GM21576 (cell line): ENCODE measurements around the gene MYADML2.

Source experiments
- ATAC-seq: cut with Tn5 transposase; IDR thresholded peaks from one replicate; pipeline ENCODE4 v1.9.1; 2021; ENCODE audit warnings: mild to moderate bottlenecking, moderate library complexity; ENCODE audit not compliant: unreplicated experiment

The MYADML2 gene

GRCh38 chr17:81978524-81979298 is 31.7 kb upstream of the MYADML2 start:
- ATAC-seq: no peak

GRCh38 chr17:81977211-81977808 is 30.3 kb upstream of the MYADML2 start, which contains the start of gene ASPSCR1:
Gene ASPSCR1 (plus strand): TSS chr17:81977629. CDS start chr17:81977647, 18 bp downstream.
- ATAC-seq: peak; percentile 73

GRCh38 chr17:81976332-81977210 is 29.5 kb upstream of the MYADML2 start:
- ATAC-seq: no peak

GRCh38 chr17:81973432-81973831 is 26.4 kb upstream of the MYADML2 start:
- no peak for ATAC-seq

GRCh38 chr17:81968850-81969812 is 22.1 kb upstream of the MYADML2 start:
- ATAC-seq: no peak

- ATAC-seq: no peak
Observed at GRCh38 chr17:81968396-81968745, 21.3 kb upstream of the MYADML2 start.

GRCh38 chr17:81967533-81968395 is 20.7 kb upstream of the MYADML2 start:
- no peak for ATAC-seq

- no peak for ATAC-seq
Observed at GRCh38 chr17:81967244-81967532, 20.2 kb upstream of the MYADML2 start.

- no peak for ATAC-seq
Observed at GRCh38 chr17:81966343-81967243, 19.6 kb upstream of the MYADML2 start.

GRCh38 chr17:81964081-81964849 is 17.2 kb upstream of the MYADML2 start:
- ATAC-seq: no peak

GRCh38 chr17:81962499-81963441 is 15.7 kb upstream of the MYADML2 start:
- no peak for ATAC-seq

- ATAC-seq: no peak
Observed at GRCh38 chr17:81961521-81962498, 14.8 kb upstream of the MYADML2 start.

- ATAC-seq: no peak
Observed at GRCh38 chr17:81961087-81961511, 14.1 kb upstream of the MYADML2 start, which contains the start of gene NOTUM. Gene NOTUM (minus strand): TSS chr17:81961187. CDS start chr17:81960909, 278 bp downstream.

GRCh38 chr17:81960130-81960958 is 13.3 kb upstream of the MYADML2 start:
- no peak for ATAC-seq
